ENCODE results near the gene MYO7B. TPM values are rescaled to one million over a fixed set of nuclear protein-coding genes. Genes with fewer than 3 reads are reported as not detected.

The MYO7B gene
- total RNA-seq, 2 donors from 2014 or later: 0.14 to 0.78 TPM

GRCh38 chr2:127551221-127551930 lies 15.9 kb downstream of the MYO7B start:
- TF ChIP-seq CTCF (IDR thresholded peaks at IDR 0.05): no peak
- H3K27me3 ChIP-seq (replicated peaks; ENCODE audit: insufficient read depth): no peaks in the 10 kb centered on the region
- H3K9me3 ChIP-seq: no peaks in the 10 kb centered on the region
- no peaks in the 10 kb centered on the region for H3K4me1 ChIP-seq (ENCODE audit: control insufficient read depth in 1 of 2, low read depth in 2 of 2)
- DNase-seq (ENCODE audit: low spot score) (no peak), ATAC-seq (ENCODE audit: insufficient number of reproducible peaks, low FRiP score, low read depth) (no peak)
- H3K36me3 ChIP-seq: no peaks in the 10 kb centered on the region
- H3K27ac ChIP-seq: no peak overlapping the region
- H3K4me3 ChIP-seq: no peak overlapping the region

- no peak overlapping the region for H3K4me3 ChIP-seq
- no peaks in the 10 kb centered on the region for H3K9me3 ChIP-seq
- H3K4me1 ChIP-seq (ENCODE audit: control insufficient read depth in 1 of 2, low read depth in 2 of 2): no peaks in the 10 kb centered on the region
- H3K36me3 ChIP-seq: no peaks in the 10 kb centered on the region
- no peak for DNase-seq (ENCODE audit: low spot score)
- TF ChIP-seq CTCF (IDR thresholded peaks at IDR 0.05): no peak
- no peak overlapping the region for H3K27ac ChIP-seq
- no peaks in the 10 kb centered on the region for H3K27me3 ChIP-seq (replicated peaks; ENCODE audit: insufficient read depth)
- no peak for ATAC-seq (ENCODE audit: insufficient number of reproducible peaks, low FRiP score, low read depth)
Observed at GRCh38 chr2:127552336-127552735, 16.9 kb downstream of the MYO7B start.

GRCh38 chr2:127552846-127553245 lies 17.4 kb downstream of the MYO7B start:
- no peak for TF ChIP-seq CTCF (IDR thresholded peaks at IDR 0.05)

GRCh38 chr2:127558911-127559310 lies 23.4 kb downstream of the MYO7B start:
- DNase-seq (ENCODE audit: low spot score) (no peak), ATAC-seq (ENCODE audit: insufficient number of reproducible peaks, low FRiP score, low read depth) (no peak)
- no peak overlapping the region for H3K4me3 ChIP-seq
- H3K36me3 ChIP-seq: no peaks in the 10 kb centered on the region
- H3K27me3 ChIP-seq (replicated peaks; ENCODE audit: insufficient read depth): no peaks in the 10 kb centered on the region
- H3K4me1 ChIP-seq (ENCODE audit: control insufficient read depth in 1 of 2, low read depth in 2 of 2): peaks cover 10 to 23% of the 10 kb centered on the region in 2 donors
- no peak overlapping the region for H3K27ac ChIP-seq
- no peaks in the 10 kb centered on the region for H3K9me3 ChIP-seq
- TF ChIP-seq CTCF (IDR thresholded peaks at IDR 0.05): no peak

More at GRCh38 chr2:127552846-127553245, 17.4 kb downstream of the MYO7B start:
- ATAC-seq (ENCODE audit: insufficient number of reproducible peaks, low FRiP score, low read depth): no peak
- Histone ChIP-seq H3K27me3 (replicated peaks; ENCODE audit: insufficient read depth) (no peaks in the 10 kb centered on the region), H3K27ac (no peak overlapping the region), H3K4me3 (no peak overlapping the region), H3K36me3 (no peaks in the 10 kb centered on the region), H3K4me1 (ENCODE audit: control insufficient read depth in 1 of 2, low read depth in 2 of 2) (no peaks in the 10 kb centered on the region), H3K9me3 (no peaks in the 10 kb centered on the region)
- DNase-seq (ENCODE audit: low spot score): no peak

- H3K4me1 ChIP-seq (ENCODE audit: control insufficient read depth in 1 of 2, low read depth in 2 of 2): peaks cover 10 to 23% of the 10 kb centered on the region in 2 donors
- no peaks in the 10 kb centered on the region for H3K27me3 ChIP-seq (replicated peaks; ENCODE audit: insufficient read depth)
- ATAC-seq (ENCODE audit: insufficient number of reproducible peaks, low FRiP score, low read depth): no peak
- no peak for DNase-seq (ENCODE audit: low spot score)
- H3K4me3 ChIP-seq: no peak overlapping the region
- TF ChIP-seq CTCF (IDR thresholded peaks at IDR 0.05): no peak
- H3K9me3 ChIP-seq: no peaks in the 10 kb centered on the region
- H3K27ac ChIP-seq: no peak overlapping the region
- H3K36me3 ChIP-seq: no peaks in the 10 kb centered on the region
Observed at GRCh38 chr2:127559454-127559853, 24.0 kb downstream of the MYO7B start.

Measured in thoracic aorta (tissue), 2 donors.